Loucy (cell line): ENCODE data around the gene CHAF1B.
"Not testable (repeated sequence)": the region's sequence is repeated elsewhere in the genome, so short reads cannot be mapped to it uniquely, and the experiment has no call there.

Experiments used
- H2AFZ ChIP-seq: fragments of 200-600 bp; sonication (generic); 2 replicates; pipeline ENCODE4 v1.6.0; 2016; ENCODE audit warnings: antibody characterized with exemption, mild to moderate bottlenecking, low read length, moderate library complexity
- H3F3A ChIP-seq: fragments of 200-600 bp; 2 replicates; pipeline ENCODE4 v1.6.0; 2016; ENCODE audit warnings: antibody characterized with exemption, low read depth, mild to moderate bottlenecking
- H3K27me3 ChIP-seq: fragments of 200-600 bp; sonication (generic); 2 replicates; pipeline ENCODE4 v1.6.1; 2014; ENCODE audit warnings: low read length, mild to moderate bottlenecking; ENCODE audit not compliant: insufficient read depth, poor library complexity, severe bottlenecking
- H3K36me3 ChIP-seq: fragments of 200-600 bp; sonication (generic); 2 replicates; pipeline ENCODE4 v1.6.1; 2016; ENCODE audit warnings: low read length; ENCODE audit not compliant: insufficient read depth
- H3K4me1 ChIP-seq: fragments of 200-600 bp; sonication (generic); 2 replicates; pipeline ENCODE4 v1.5.1; 2014; ENCODE audit warnings: low read length, mild to moderate bottlenecking; ENCODE audit not compliant: insufficient read depth, poor library complexity, severe bottlenecking
- H3K4me2 ChIP-seq: fragments of 200-600 bp; sonication (generic); 2 replicates; pipeline ENCODE4 v1.6.0; 2014; ENCODE audit warnings: antibody characterized with exemption, low read length, low read depth, mild to moderate bottlenecking; ENCODE audit not compliant: poor library complexity, severe bottlenecking
- H3K4me3 ChIP-seq: fragments of 200-600 bp; sonication (generic); 2 replicates; pipeline ENCODE4 v1.5.1; 2014; ENCODE audit warnings: low read length, mild to moderate bottlenecking, mixed read lengths; ENCODE audit not compliant: poor library complexity, severe bottlenecking
- H3K79me2 ChIP-seq: fragments of 200-600 bp; sonication (generic); 2 replicates; pipeline ENCODE4 v1.6.1; 2014; ENCODE audit warnings: low read length; ENCODE audit not compliant: insufficient read depth
- H3K9ac ChIP-seq: fragments of 200-600 bp; sonication (generic); 2 replicates; pipeline ENCODE4 v1.6.0; 2014; ENCODE audit warnings: mild to moderate bottlenecking, low read depth, low read length, moderate library complexity; ENCODE audit not compliant: poor library complexity, severe bottlenecking
- H3K9me2 ChIP-seq: fragments of 200-600 bp; sonication (generic); replicated peaks from 2 replicates; pipeline ENCODE4 v1.6.1; 2016; ENCODE audit warnings: low read depth, low read length, mixed read lengths
- H3K9me3 ChIP-seq: fragments of 200-600 bp; sonication (generic); 2 replicates; pipeline ENCODE4 v1.6.1; 2014; ENCODE audit warnings: mild to moderate bottlenecking, antibody characterized with exemption, low read length, low read depth; ENCODE audit not compliant: insufficient read depth
- H4K20me1 ChIP-seq: fragments of 200-600 bp; sonication (generic); 2 replicates; pipeline ENCODE4 v1.6.0; 2014; ENCODE audit warnings: antibody characterized with exemption, low read length, mild to moderate bottlenecking; ENCODE audit not compliant: insufficient read depth, poor library complexity, severe bottlenecking
- CTCF ChIP-seq: fragments of 200-600 bp; sonication (generic); conservative IDR thresholded peaks from 2 replicates; pipeline ENCODE4 v1.5.1; 2014; ENCODE audit warnings: mild to moderate bottlenecking, antibody characterized with exemption, low read length
- EZH2phosphoT487 ChIP-seq: fragments of 200-600 bp; IDR thresholded peaks from 2 replicates; pipeline ENCODE4 v1.6.1; 2018; ENCODE audit warnings: antibody characterized with exemption, mild to moderate bottlenecking, moderate library complexity, borderline replicate concordance

Gene CHAF1B

GRCh38 chr21:36385233-36386030 is at the start of gene CHAF1B:
TSS of gene CHAF1B (plus strand) at chr21:36385392. CDS start at chr21:36386137, 745 bp downstream.
- Histone ChIP-seq H3K4me1 (peaks cover 24% of the 10 kb centered on the region), H2AFZ (peak within 1 kb of the TSS; percentile 80), H3K79me2 (peaks cover 20% of the 10 kb centered on the region), H3K9me2 (no peaks in the 10 kb centered on the region), H3K9ac (peak within 1 kb of the TSS; percentile 75), H3K4me3 (peak within 1 kb of the TSS; percentile 84), H3K4me2 (peak within 1 kb of the TSS; percentile 63), H3K27me3 (no peaks in the 10 kb centered on the region), H3F3A (no peaks in the 10 kb centered on the region), H4K20me1 (no peaks in the 10 kb centered on the region), H3K9me3 (no peaks in the 10 kb centered on the region), H3K36me3 (no peaks in the 10 kb centered on the region)
- TF ChIP-seq CTCF (no peak), EZH2phosphoT487 (no peak)

- Histone ChIP-seq H4K20me1 (peaks cover 7% of the 10 kb centered on the region), H3K27me3 (no peaks in the 10 kb centered on the region), H3K9ac (no peak overlapping the region), H3K9me2 (no peaks in the 10 kb centered on the region), H3K36me3 (peaks cover 66% of the 10 kb centered on the region; the same call in 1 of the 2 replicates), H3K9me3 (no peaks in the 10 kb centered on the region), H3K4me1 (no peaks in the 10 kb centered on the region), H3F3A (no peaks in the 10 kb centered on the region), H3K79me2 (peaks cover 37% of the 10 kb centered on the region), H2AFZ (no peak overlapping the region), H3K4me3 (no peak overlapping the region), H3K4me2 (no peak overlapping the region)
- TF ChIP-seq CTCF (no peak), EZH2phosphoT487 (no peak)
Observed at GRCh38 chr21:36337099-36337509, 48.1 kb upstream of the CHAF1B start.

- Histone ChIP-seq H3K4me1 (no peaks in the 10 kb centered on the region), H3K9me2 (no peaks in the 10 kb centered on the region), H2AFZ (no peak overlapping the region), H4K20me1 (peaks cover 3% of the 10 kb centered on the region), H3K4me3 (no peak overlapping the region), H3K4me2 (no peak overlapping the region), H3F3A (no peaks in the 10 kb centered on the region), H3K9me3 (no peaks in the 10 kb centered on the region), H3K36me3 (peaks cover 80% of the 10 kb centered on the region; the same call in 1 of the 2 replicates), H3K79me2 (peaks cover 18% of the 10 kb centered on the region; the same call in 1 of the 2 replicates), H3K27me3 (no peaks in the 10 kb centered on the region), H3K9ac (no peak overlapping the region)
- TF ChIP-seq CTCF, result no peak
- no peak for TF ChIP-seq EZH2phosphoT487
Observed at GRCh38 chr21:36338975-36339374, 46.2 kb upstream of the CHAF1B start.

- peaks cover 92% of the 10 kb centered on the region; the same call in 1 of the 2 replicates for H3K36me3 ChIP-seq
- not testable (repeated sequence) for H3K79me2 ChIP-seq, H3K4me1 ChIP-seq, H3K4me3 ChIP-seq, H3K9me2 ChIP-seq, H2AFZ ChIP-seq, H3K9ac ChIP-seq, H3F3A ChIP-seq, H3K9me3 ChIP-seq, H3K4me2 ChIP-seq, H4K20me1 ChIP-seq, H3K27me3 ChIP-seq
Observed at GRCh38 chr21:36342581-36342980, 42.6 kb upstream of the CHAF1B start.
